HepG2 (cell line): ENCODE measurements around the gene NFIC. TPM values are rescaled to one million over a fixed set of nuclear protein-coding genes. Genes with fewer than 3 reads are reported as not detected.

Experiments used
- ATAC-seq: fragments of 200-7000 bp; cut with Tn5 transposase; 3 replicates; pipeline ENCODE4 v1.9.1; 2020; ENCODE audit warnings: mild to moderate bottlenecking, moderate library complexity
- BruUV-seq: library from RNA; stranded (reverse); fragments of 400-500 nt; replicated peaks from 2 replicates; lab custom pipeline; 2021; lab: Mats Ljungman, UMichigan
- CTCF ChIA-PET: fragments of 300-600 bp; formaldehyde crosslinking; extraction: SDS; loops from one replicate; lab custom pipeline; 2021; ENCODE audit warnings: low total read pairs, inconsistent platforms, low intra/inter-chr PET ratio; lab: Yijun Ruan, JAX
- POLR2A ChIA-PET: fragments of 350-600 bp; sonication (Branson Sonifier 250); formaldehyde crosslinking; loops from one replicate; lab custom pipeline; 2020; ENCODE audit warnings: antibody characterized with exemption, inconsistent platforms; lab: Yijun Ruan, JAX
- DNase-seq: peaks from one replicate; pipeline ENCODE4 v3.0.0-alpha.2; 2015; ENCODE audit warnings: low spot score
- FAIRE-seq: peaks from 3 replicates; lab custom pipeline; 2011; peaks lifted over from hg19 to GRCh38; lab: Jason Lieb, UNC
- H2AFZ ChIP-seq: one replicate; pipeline ENCODE4 v1.6.1; 2011; ENCODE audit warnings: low read length, inconsistent platforms
- H3K27ac ChIP-seq: fragments of 300-600 bp; 3 replicates; pipeline ENCODE4 v1.8.0; 2011; ENCODE audit warnings: mixed run types, mild to moderate bottlenecking, mixed read lengths, low read length, inconsistent platforms; ENCODE audit not compliant: insufficient read depth; ENCODE audit errors: extremely low read length
- H3K27me3 ChIP-seq, 2 experiments: fragments of 200-600 bp in 1 of 2; 2 replicates in 1 of 2; 3 replicates in 1 of 2; pipeline versions ENCODE4 v1.6.0 to v1.8.0; 2011; ENCODE audit warnings: low read length in 2 of 2, mild to moderate bottlenecking in 2 of 2, moderate library complexity in 2 of 2, inconsistent platforms in 1 of 2; ENCODE audit not compliant: insufficient read depth in 2 of 2, control insufficient read depth in 1 of 2
- H3K36me3 ChIP-seq, 2 experiments: fragments of 200-600 bp in 1 of 2; replicated peaks in 1 of 2; 2 replicates in 1 of 2; 3 replicates in 1 of 2; pipeline versions ENCODE4 v1.5.1 to v1.8.0; 2011; ENCODE audit warnings: low read length in 2 of 2, inconsistent platforms in 1 of 2; ENCODE audit not compliant: insufficient read depth in 2 of 2, control insufficient read depth in 1 of 2
- H3K4me1 ChIP-seq: 2 replicates; pipeline ENCODE4 v1.5.1; 2012; ENCODE audit warnings: low read length, inconsistent platforms; ENCODE audit not compliant: insufficient read depth
- H3K4me2 ChIP-seq: 2 replicates; pipeline ENCODE4 v1.6.0; 2011; ENCODE audit warnings: low read depth, low read length, inconsistent platforms
- H3K4me3 ChIP-seq, 3 experiments: fragments of 200-600 bp in 1 of 3; sonication (generic), shearing (Covaris generic) in 1 of 3; replicated peaks in 1 of 3; 2 replicates each; pipeline ENCODE4 v1.5.1; 2011 to 2016; ENCODE audit warnings: low read length in 3 of 3, inconsistent platforms in 2 of 3, low read depth in 2 of 3, mild to moderate bottlenecking in 2 of 3, control low read depth in 1 of 3, mixed read lengths in 1 of 3; ENCODE audit not compliant: insufficient read depth in 1 of 3
- H3K79me2 ChIP-seq: one replicate; pipeline ENCODE4 v1.6.1; 2011; ENCODE audit warnings: low read length, inconsistent platforms; ENCODE audit not compliant: insufficient read depth
- H3K9ac ChIP-seq: 2 replicates; pipeline ENCODE4 v1.6.0; 2011; ENCODE audit warnings: mild to moderate bottlenecking, low read depth, low read length, inconsistent platforms; ENCODE audit not compliant: insufficient read depth
- H3K9me3 ChIP-seq: 2 replicates; pipeline ENCODE4 v1.5.1; 2012; ENCODE audit warnings: mild to moderate bottlenecking, low read length
- H4K20me1 ChIP-seq: 2 replicates; pipeline ENCODE4 v1.6.0; 2011; ENCODE audit warnings: inconsistent platforms, mild to moderate bottlenecking, low read length, moderate library complexity; ENCODE audit not compliant: insufficient read depth
- HNRNPL ChIP-seq: fragments of 200-400 bp; formaldehyde crosslinking; IDR thresholded peaks from 2 replicates; pipeline ENCODE4 v1.6.1; 2017; ENCODE audit warnings: mild to moderate bottlenecking, low read depth, low read length
- IKZF4 ChIP-seq: sonication (generic); formaldehyde crosslinking; IDR thresholded peaks from 2 replicates; pipeline ENCODE4 v1.5.1; 2020; ENCODE audit warnings: borderline replicate concordance, mild to moderate bottlenecking, low read depth, missing genetic modification reagents; ENCODE audit errors: not compliant biosample characterization
- KDM6A ChIP-seq: IDR thresholded peaks from 2 replicates; pipeline ENCODE4 v1.6.1; 2016; ENCODE audit warnings: low read depth
- SIN3B ChIP-seq: fragments of 150-350 bp; IDR thresholded peaks from 2 replicates; pipeline ENCODE4 v1.6.1; 2014; ENCODE audit warnings: low read length
- TFDP2 ChIP-seq: sonication (generic); formaldehyde crosslinking; IDR thresholded peaks from 2 replicates; pipeline ENCODE4 v1.4.0; 2020; ENCODE audit warnings: missing genetic modification reagents
- YEATS2 ChIP-seq: sonication (generic); formaldehyde crosslinking; IDR thresholded peaks from 2 replicates; pipeline ENCODE4 v1.4.0; 2020; ENCODE audit warnings: missing genetic modification reagents, borderline replicate concordance
- ZNF136 ChIP-seq: sonication (generic); formaldehyde crosslinking; IDR thresholded peaks from 2 replicates; pipeline ENCODE4 v1.8.1; 2022; ENCODE audit warnings: low read depth, mild to moderate bottlenecking, moderate library complexity, missing genetic modification reagents
- ZNF24 ChIP-seq: fragments of 450-650 bp; IDR thresholded peaks from 2 replicates; pipeline ENCODE4 v1.6.1; 2017; ENCODE audit warnings: antibody characterized with exemption, mild to moderate bottlenecking
- ZNF747 ChIP-seq: sonication (generic); formaldehyde crosslinking; IDR thresholded peaks from 2 replicates; pipeline ENCODE4 v1.8.1; 2023; ENCODE audit warnings: missing genetic modification reagents, mild to moderate bottlenecking, borderline replicate concordance
- WGBS: methylation state at CpG from one replicate; pipeline ENCODE4 v1.1.6; 2017; ENCODE audit warnings: low lambda C conversion rate; 5-methylcytosine and 5-hydroxymethylcytosine counted together
- in situ Hi-C: cut with HindIII; loops from 2 replicates; pipeline ENCODE4 v1.10.0; 2017; ENCODE audit warnings: low pct_unique_long_range_greater_than_20kb; ENCODE audit not compliant: extremely low pct_ligation_motif_present
- intact Hi-C: fragments of 100-400 bp; cut with micrococcal nuclease; formaldehyde crosslinking; loops from one replicate; pipeline ENCODE4 v1.10.0; 2022; ENCODE audit not compliant: unreplicated experiment
- polyA plus RNA-seq, 8 experiments: library from polyadenylated mRNA; depleted of rRNA in 3 of 8; stranded (reverse) in 7 of 8; unstranded in 1 of 8; fragments of >200 nt; fragmentation: Illumina TruSeq in 4 of 8; extraction: Trizol in 4 of 8; gene quantifications; 2 replicates each; pipeline versions ENCODE4 v1.2.1 to v1.2.3, GENCODE V29; 2011 to 2016; ENCODE audit warnings: low read depth in 4 of 8, missing spikeins in 1 of 8, mixed read lengths in 1 of 8; ENCODE audit not compliant: insufficient read depth in 1 of 8
- total RNA-seq, 5 experiments: library from RNA; depleted of rRNA; stranded (reverse); fragments of >200 nt; fragmentation: Illumina TruSeq; extraction: Trizol; gene quantifications; 2 replicates each; pipeline ENCODE4 v1.2.3, GENCODE V29; 2016; ENCODE audit warnings: low read depth in 1 of 5

NFIC gene
- total and polyA plus RNA-seq, 2 of the 13 experiments (the other 11 are each of a cell fraction or from before 2014, with no cell fraction given), result 1.3 to 2.5 TPM

GRCh38 chr19:3508771-3509535, 142.6 kb downstream of the NFIC start:
- FAIRE-seq (no peak), DNase-seq (no peak), ATAC-seq (no peak)
- Histone ChIP-seq H3K4me2 (no peak overlapping the region), H4K20me1 (peaks cover 16% of the 10 kb centered on the region; the same call in 1 of the 2 replicates), H2AFZ (no peak overlapping the region), H3K4me3 (no peak overlapping the region), H3K4me1 (peaks cover 28% of the 10 kb centered on the region), H3K27ac (no peak overlapping the region), H3K9ac (no peak overlapping the region), H3K9me3 (no peaks in the 10 kb centered on the region), H3K36me3 (peaks cover 5 to 20% of the 10 kb centered on the region in 2 experiments; a peak in 4 of 5 replicates), H3K79me2 (peaks cover 61% of the 10 kb centered on the region), H3K27me3 (no peaks in the 10 kb centered on the region)
- BruUV-seq, result no TSS peak
- ChIA-PET POLR2A (no interaction called here), CTCF (no interaction called here)
- TF ChIP-seq ZNF136 (CRISPR knock-in tag) (no peak), HNRNPL (peak; percentile 79; the same call in 1 of the 2 replicates), IKZF4 (no peak)
- 98% methylated on average over 17 of the region's 23 CpGs for WGBS
- intact Hi-C loops, result loop anchor here (5.0 kb wide), 1 partner anchor 63 kb away; the partner anchor contains the start of gene HMG20B
- in situ Hi-C loops, result no loop called here

GRCh38 chr19:3509566-3509989, 143.2 kb downstream of the NFIC start:
- ATAC-seq (no peak), DNase-seq (no peak), FAIRE-seq (no peak)
- H3K79me2 ChIP-seq, result peaks cover 65% of the 10 kb centered on the region
- BruUV-seq, result no TSS peak
- 96% methylated on average over 4 of the region's 15 CpGs for WGBS
- no peaks in the 10 kb centered on the region for H3K27me3 ChIP-seq
- in situ Hi-C loops, result no loop called here
- peaks cover 22% of the 10 kb centered on the region for H3K4me1 ChIP-seq
- peaks cover 18% of the 10 kb centered on the region; the same call in 1 of the 2 replicates for H4K20me1 ChIP-seq
- H3K9ac ChIP-seq, result no peak overlapping the region
- no peak overlapping the region for H3K27ac ChIP-seq
- H3K36me3 ChIP-seq, result peaks cover 5 to 20% of the 10 kb centered on the region in 2 experiments; a peak in 4 of 5 replicates
- no peak overlapping the region for H3K4me3 ChIP-seq
- no peak overlapping the region for H3K4me2 ChIP-seq
- no peak overlapping the region for H2AFZ ChIP-seq
- intact Hi-C loops, result loop anchor here (5.0 kb wide), 1 partner anchor 63 kb away; the partner anchor contains the start of gene HMG20B
- CTCF ChIA-PET, result no interaction called here
- POLR2A ChIA-PET, result no interaction called here
- H3K9me3 ChIP-seq, result no peaks in the 10 kb centered on the region
- TF ChIP-seq TFDP2, result no peak
- no peak for TF ChIP-seq SIN3B
- no peak for TF ChIP-seq ZNF747 (CRISPR knock-in tag)
- no peak for TF ChIP-seq KDM6A (CRISPR knock-in tag)
- TF ChIP-seq ZNF24, result no peak
- no peak for TF ChIP-seq YEATS2 (CRISPR knock-in tag)
